Measurements from ENCODE around the gene PHB1.

Gene PHB1

GRCh38 chr17:49386373-49386772, 28.3 kb downstream of the PHB1 start:
- Histone ChIP-seq H3K36me3 (no peaks in the 10 kb centered on the region), H3K27ac (peak overlapping the region; percentile 91; the same call in 1 of the 2 replicates), H3K4me2 (no peak overlapping the region; the same call in 1 of the 2 replicates), H3K4me3 (no peak overlapping the region), H4K20me1 (no peaks in the 10 kb centered on the region), H3K9ac (no peak overlapping the region), H3K4me1 (peaks cover 80% of the 10 kb centered on the region), H3K27me3 (no peaks in the 10 kb centered on the region), H3K9me3 (no peaks in the 10 kb centered on the region)
- no peak for TF ChIP-seq Cebpa-rat (IDR thresholded peaks at IDR 0.05)

GRCh38 chr17:49384951-49385350, 29.7 kb downstream of the PHB1 start:
- Histone ChIP-seq H3K4me1 (peaks cover 68% of the 10 kb centered on the region), H3K4me3 (no peak overlapping the region), H3K4me2 (no peak overlapping the region; the same call in 1 of the 2 replicates), H3K9me3 (no peaks in the 10 kb centered on the region), H3K36me3 (no peaks in the 10 kb centered on the region), H3K27me3 (no peaks in the 10 kb centered on the region), H3K27ac (no peak overlapping the region), H4K20me1 (no peaks in the 10 kb centered on the region), H3K9ac (no peak overlapping the region)
- TF ChIP-seq Cebpa-rat (IDR thresholded peaks at IDR 0.05): no peak

GRCh38 chr17:49383060-49383459, 31.6 kb downstream of the PHB1 start:
- Histone ChIP-seq H3K9ac (no peak overlapping the region), H3K27ac (no peak overlapping the region), H3K4me1 (peaks cover 49% of the 10 kb centered on the region), H3K4me3 (no peak overlapping the region), H4K20me1 (no peaks in the 10 kb centered on the region), H3K4me2 (no peak overlapping the region), H3K27me3 (no peaks in the 10 kb centered on the region), H3K36me3 (no peaks in the 10 kb centered on the region), H3K9me3 (0 out of 2 replicates have a peak, but pooled peaks cover 5% of the 10 kb centered on the region)
- no peak for TF ChIP-seq Cebpa-rat (IDR thresholded peaks at IDR 0.05)

GRCh38 chr17:49382556-49382955, 32.1 kb downstream of the PHB1 start:
- Histone ChIP-seq H3K9ac (no peak overlapping the region), H3K4me2 (no peak overlapping the region), H3K9me3 (0 out of 2 replicates have a peak, but pooled peaks cover 5% of the 10 kb centered on the region), H3K27ac (no peak overlapping the region), H4K20me1 (no peaks in the 10 kb centered on the region), H3K27me3 (no peaks in the 10 kb centered on the region), H3K4me3 (no peak overlapping the region), H3K36me3 (no peaks in the 10 kb centered on the region), H3K4me1 (peaks cover 44% of the 10 kb centered on the region)
- no peak for TF ChIP-seq Cebpa-rat (IDR thresholded peaks at IDR 0.05)

- 0 out of 2 replicates have a peak, but pooled peaks cover 5% of the 10 kb centered on the region for H3K9me3 ChIP-seq
- H3K4me1 ChIP-seq: peaks cover 36% of the 10 kb centered on the region
- H3K27ac ChIP-seq: no peak overlapping the region
- no peaks in the 10 kb centered on the region for H3K36me3 ChIP-seq
- H3K4me3 ChIP-seq: no peak overlapping the region
- peak overlapping the region; percentile 11; the same call in 1 of the 2 replicates for H3K4me2 ChIP-seq
- no peaks in the 10 kb centered on the region for H4K20me1 ChIP-seq
- no peaks in the 10 kb centered on the region for H3K27me3 ChIP-seq
- TF ChIP-seq Cebpa-rat (IDR thresholded peaks at IDR 0.05): no peak
- no peak overlapping the region for H3K9ac ChIP-seq
Observed at GRCh38 chr17:49381793-49382192, 32.9 kb downstream of the PHB1 start.

GRCh38 chr17:49381033-49381432, 33.6 kb downstream of the PHB1 start:
- Histone ChIP-seq H3K36me3 (no peaks in the 10 kb centered on the region), H3K9me3 (0 out of 2 replicates have a peak, but pooled peaks cover 5% of the 10 kb centered on the region), H3K4me3 (no peak overlapping the region), H3K4me2 (peak overlapping the region; percentile 11; the same call in 1 of the 2 replicates), H4K20me1 (no peaks in the 10 kb centered on the region), H3K4me1 (peaks cover 28% of the 10 kb centered on the region), H3K27me3 (no peaks in the 10 kb centered on the region), H3K27ac (no peak overlapping the region), H3K9ac (no peak overlapping the region)
- TF ChIP-seq Cebpa-rat (IDR thresholded peaks at IDR 0.05): no peak

- Histone ChIP-seq H3K4me2 (no peak overlapping the region), H3K4me3 (no peak overlapping the region), H3K9ac (no peak overlapping the region), H3K4me1 (peaks cover 17% of the 10 kb centered on the region), H3K9me3 (0 out of 2 replicates have a peak, but pooled peaks cover 5% of the 10 kb centered on the region), H3K36me3 (no peaks in the 10 kb centered on the region), H3K27me3 (no peaks in the 10 kb centered on the region), H4K20me1 (no peaks in the 10 kb centered on the region), H3K27ac (no peak overlapping the region)
- no peak for TF ChIP-seq Cebpa-rat (IDR thresholded peaks at IDR 0.05)
Observed at GRCh38 chr17:49379926-49380325, 34.8 kb downstream of the PHB1 start.

GRCh38 chr17:49378311-49378710, 36.4 kb downstream of the PHB1 start:
- Histone ChIP-seq H3K36me3 (no peaks in the 10 kb centered on the region), H3K9ac (no peak overlapping the region), H3K27me3 (no peaks in the 10 kb centered on the region), H3K4me2 (no peak overlapping the region), H3K4me3 (no peak overlapping the region), H3K27ac (no peak overlapping the region), H3K9me3 (0 out of 2 replicates have a peak, but pooled peaks cover 5% of the 10 kb centered on the region), H3K4me1 (peaks cover 15% of the 10 kb centered on the region), H4K20me1 (no peaks in the 10 kb centered on the region)
- TF ChIP-seq Cebpa-rat (IDR thresholded peaks at IDR 0.05): no peak

- H3K4me3 ChIP-seq: no peak overlapping the region
- no peak overlapping the region for H3K4me2 ChIP-seq
- 0 out of 2 replicates have a peak, but pooled peaks cover 4% of the 10 kb centered on the region for H3K4me1 ChIP-seq
- no peak overlapping the region for H3K9ac ChIP-seq
- no peak for TF ChIP-seq Cebpa-rat (IDR thresholded peaks at IDR 0.05)
- H3K27me3 ChIP-seq: no peaks in the 10 kb centered on the region
- H4K20me1 ChIP-seq: no peaks in the 10 kb centered on the region
- H3K36me3 ChIP-seq: no peaks in the 10 kb centered on the region
- 0 out of 2 replicates have a peak, but pooled peaks cover 5% of the 10 kb centered on the region for H3K9me3 ChIP-seq
- no peak overlapping the region for H3K27ac ChIP-seq
Observed at GRCh38 chr17:49375544-49375943, 39.1 kb downstream of the PHB1 start.

- no peak overlapping the region for H3K27ac ChIP-seq
- H3K9me3 ChIP-seq: no peaks in the 10 kb centered on the region
- no peak overlapping the region for H3K4me2 ChIP-seq
- no peaks in the 10 kb centered on the region for H4K20me1 ChIP-seq
- no peak overlapping the region for H3K4me3 ChIP-seq
- 0 out of 2 replicates have a peak, but pooled peaks cover 7% of the 10 kb centered on the region for H3K4me1 ChIP-seq
- no peak for TF ChIP-seq Cebpa-rat (IDR thresholded peaks at IDR 0.05)
- H3K27me3 ChIP-seq: no peaks in the 10 kb centered on the region
- H3K9ac ChIP-seq: no peak overlapping the region
- no peaks in the 10 kb centered on the region for H3K36me3 ChIP-seq
Observed at GRCh38 chr17:49373115-49373514, 41.6 kb downstream of the PHB1 start.

GRCh38 chr17:49372425-49372824, 42.3 kb downstream of the PHB1 start:
- no peak for TF ChIP-seq Cebpa-rat (IDR thresholded peaks at IDR 0.05)
- Histone ChIP-seq H3K4me2 (no peak overlapping the region), H3K9ac (no peak overlapping the region), H3K4me3 (no peak overlapping the region), H3K4me1 (0 out of 2 replicates have a peak, but pooled peaks cover 7% of the 10 kb centered on the region), H4K20me1 (no peaks in the 10 kb centered on the region), H3K36me3 (no peaks in the 10 kb centered on the region), H3K27ac (no peak overlapping the region), H3K27me3 (no peaks in the 10 kb centered on the region), H3K9me3 (no peaks in the 10 kb centered on the region)

All from BLaER1 (cell line).